Mononuclear cell (primary cell): Measurements from ENCODE around the gene NUP188. TPM values are rescaled to one million over a fixed set of nuclear protein-coding genes. Genes with fewer than 3 reads are reported as not detected.
A peak's percentile ranks its signal among the peaks of the same experiment; 100 is the strongest.
"Not testable (repeated sequence)": the region's sequence is repeated elsewhere in the genome, so short reads cannot be mapped to it uniquely, and the experiment has no call there.

Experiments
- H3K27me3 ChIP-seq: 2 replicates; pipeline ENCODE4 v1.6.0; 2011; ENCODE audit warnings: low read length, control low read depth; ENCODE audit not compliant: insufficient read depth
- H3K4me1 ChIP-seq: 2 replicates; pipeline ENCODE4 v1.5.1; 2011; ENCODE audit warnings: mild to moderate bottlenecking, low read length, control low read depth; ENCODE audit not compliant: insufficient read depth
- H3K4me3 ChIP-seq: 2 replicates; pipeline ENCODE4 v1.5.1; 2011; ENCODE audit warnings: mild to moderate bottlenecking, low read length, moderate library complexity
- H3K9me3 ChIP-seq: 2 replicates; pipeline ENCODE4 v1.5.1; 2011; ENCODE audit warnings: low read depth, mild to moderate bottlenecking, control low read depth, low read length
- total RNA-seq: library from RNA; depleted of rRNA; stranded (reverse); fragments of >200 nt; gene quantifications from one replicate; pipeline ENCODE4 v1.2.3, GENCODE V29; 2012

NUP188 gene
- total RNA-seq, 1 donor = 34.9 TPM

GRCh38 chr9:128947277-128947526 lies 297 bp upstream of the NUP188 start:
- H3K9me3 ChIP-seq = no peaks in the 10 kb centered on the region
- peaks cover 21% of the 10 kb centered on the region for H3K4me1 ChIP-seq
- H3K4me3 ChIP-seq = peak overlapping the region; percentile 89
- no peaks in the 10 kb centered on the region for H3K27me3 ChIP-seq

GRCh38 chr9:128961403-128961802 lies 13.9 kb downstream of the NUP188 start:
- H3K4me3 ChIP-seq, H3K4me1 ChIP-seq, H3K27me3 ChIP-seq, H3K9me3 ChIP-seq: not testable (repeated sequence)

- Histone ChIP-seq H3K27me3 (no peaks in the 10 kb centered on the region), H3K4me3 (no peak overlapping the region), H3K4me1 (no peaks in the 10 kb centered on the region), H3K9me3 (no peaks in the 10 kb centered on the region)
Observed at GRCh38 chr9:128969491-128969890, 22.0 kb downstream of the NUP188 start.

GRCh38 chr9:128972956-128973355 lies 25.5 kb downstream of the NUP188 start:
- no peaks in the 10 kb centered on the region for H3K27me3 ChIP-seq
- no peaks in the 10 kb centered on the region for H3K9me3 ChIP-seq
- no peaks in the 10 kb centered on the region for H3K4me1 ChIP-seq
- H3K4me3 ChIP-seq = no peak overlapping the region

GRCh38 chr9:128979111-128979510 lies 31.6 kb downstream of the NUP188 start:
- Histone ChIP-seq H3K4me1 (no peaks in the 10 kb centered on the region), H3K27me3 (no peaks in the 10 kb centered on the region), H3K4me3 (no peak overlapping the region), H3K9me3 (no peaks in the 10 kb centered on the region)

- Histone ChIP-seq H3K4me3 (no peak overlapping the region), H3K4me1 (no peaks in the 10 kb centered on the region), H3K27me3 (no peaks in the 10 kb centered on the region), H3K9me3 (no peaks in the 10 kb centered on the region)
Observed at GRCh38 chr9:128983536-128983935, 36.0 kb downstream of the NUP188 start.

GRCh38 chr9:128986671-128987070 lies 39.2 kb downstream of the NUP188 start:
- Histone ChIP-seq H3K27me3 (no peaks in the 10 kb centered on the region), H3K4me1 (no peaks in the 10 kb centered on the region), H3K4me3 (no peak overlapping the region), H3K9me3 (no peaks in the 10 kb centered on the region)

- Histone ChIP-seq H3K27me3 (no peaks in the 10 kb centered on the region), H3K4me1 (no peaks in the 10 kb centered on the region), H3K4me3 (no peak overlapping the region), H3K9me3 (no peaks in the 10 kb centered on the region)
Observed at GRCh38 chr9:128987805-128988204, 40.3 kb downstream of the NUP188 start.

GRCh38 chr9:128992995-128993394 lies 45.5 kb downstream of the NUP188 start:
- Histone ChIP-seq H3K27me3 (no peaks in the 10 kb centered on the region), H3K4me3 (no peak overlapping the region), H3K9me3 (no peaks in the 10 kb centered on the region), H3K4me1 (no peaks in the 10 kb centered on the region)

- Histone ChIP-seq H3K4me3 (no peak overlapping the region), H3K9me3 (no peaks in the 10 kb centered on the region), H3K27me3 (no peaks in the 10 kb centered on the region), H3K4me1 (no peaks in the 10 kb centered on the region)
Observed at GRCh38 chr9:128995791-128996190, 48.3 kb downstream of the NUP188 start.

- no peaks in the 10 kb centered on the region for H3K4me1 ChIP-seq
- no peaks in the 10 kb centered on the region for H3K27me3 ChIP-seq
- no peak overlapping the region for H3K4me3 ChIP-seq
- no peaks in the 10 kb centered on the region for H3K9me3 ChIP-seq
Observed at GRCh38 chr9:128998462-128998861, 51.0 kb downstream of the NUP188 start.

GRCh38 chr9:128999581-129000206 lies 52.2 kb downstream of the NUP188 start:
- H3K4me3 ChIP-seq = no peak overlapping the region
- H3K4me1 ChIP-seq = no peaks in the 10 kb centered on the region
- no peaks in the 10 kb centered on the region for H3K9me3 ChIP-seq
- H3K27me3 ChIP-seq = no peaks in the 10 kb centered on the region

GRCh38 chr9:129001504-129002325 lies 54.2 kb downstream of the NUP188 start:
- H3K9me3 ChIP-seq = no peaks in the 10 kb centered on the region
- H3K4me3 ChIP-seq = no peak overlapping the region
- H3K4me1 ChIP-seq = no peaks in the 10 kb centered on the region
- H3K27me3 ChIP-seq = no peaks in the 10 kb centered on the region

GRCh38 chr9:129002992-129003391 lies 55.5 kb downstream of the NUP188 start:
- Histone ChIP-seq H3K4me1 (no peaks in the 10 kb centered on the region), H3K9me3 (no peaks in the 10 kb centered on the region), H3K4me3 (no peak overlapping the region), H3K27me3 (no peaks in the 10 kb centered on the region)

GRCh38 chr9:129004173-129004572 lies 56.7 kb downstream of the NUP188 start:
- not testable (repeated sequence) for H3K4me1 ChIP-seq, H3K4me3 ChIP-seq, H3K9me3 ChIP-seq, H3K27me3 ChIP-seq

GRCh38 chr9:129005336-129005997 lies 58.0 kb downstream of the NUP188 start:
- H3K9me3 ChIP-seq = no peaks in the 10 kb centered on the region
- H3K27me3 ChIP-seq = no peaks in the 10 kb centered on the region
- no peak overlapping the region for H3K4me3 ChIP-seq
- no peaks in the 10 kb centered on the region for H3K4me1 ChIP-seq
